Mesothelial cell of epicardium (in vitro differentiated cells): ENCODE data around the gene MRPS34. TPM values are rescaled to one million over a fixed set of nuclear protein-coding genes. Genes with fewer than 3 reads are reported as not detected.

ENCODE experiments used
- DNase-seq, 2 experiments: peaks; one replicate each; pipeline ENCODE4 v3.0.0; 2021; ENCODE audit warnings: low spot score in 2 of 2; ENCODE audit not compliant: unreplicated experiment in 2 of 2
- H3K27ac Mint-ChIP-seq: 2 replicates; pipeline ENCODE4 v1.8.0; 2021; ENCODE audit warnings: mixed read lengths
- H3K27me3 Mint-ChIP-seq: 2 replicates; pipeline ENCODE4 v1.8.0; 2021; ENCODE audit warnings: low read depth, mixed read lengths
- H3K36me3 Mint-ChIP-seq: 2 replicates; pipeline ENCODE4 v1.8.0; 2021; ENCODE audit warnings: mixed read lengths
- H3K4me1 Mint-ChIP-seq: 2 replicates; pipeline ENCODE4 v1.8.0; 2021; ENCODE audit warnings: mixed read lengths
- H3K4me3 Mint-ChIP-seq: 2 replicates; pipeline ENCODE4 v1.8.0; 2021; ENCODE audit warnings: mild to moderate bottlenecking, moderate library complexity, mixed read lengths
- H3K9me3 Mint-ChIP-seq: 2 replicates; pipeline ENCODE4 v1.8.0; 2021; ENCODE audit warnings: mixed read lengths
- CTCF ChIP-seq: fragments of 200-600 bp; sonication (generic); IDR thresholded peaks from one replicate; pipeline ENCODE4 v1.5.0; 2021; ENCODE audit warnings: antibody characterized with exemption; ENCODE audit not compliant: unreplicated experiment
- total RNA-seq: library from RNA; stranded (reverse); gene quantifications from 3 replicates; pipeline ENCODE4 v1.2.1, GENCODE V29; 2021

The MRPS34 gene
- total RNA-seq, 1 donor from 2014 or later = 62.2 TPM

- DNase-seq = no peak
- no peak for TF ChIP-seq CTCF
- H3K27ac Mint-ChIP-seq = peak overlapping the region; percentile 92
- no peak overlapping the region for H3K4me3 Mint-ChIP-seq
- peaks cover 12% of the 10 kb centered on the region for H3K4me1 Mint-ChIP-seq
- no peaks in the 10 kb centered on the region for H3K27me3 Mint-ChIP-seq
- peaks cover 6% of the 10 kb centered on the region for H3K36me3 Mint-ChIP-seq
- no peaks in the 10 kb centered on the region for H3K9me3 Mint-ChIP-seq
Observed at GRCh38 chr16:1745900-1746692, 26.8 kb downstream of the MRPS34 start.

GRCh38 chr16:1745181-1745899 is 27.6 kb downstream of the MRPS34 start:
- Mint-ChIP-seq H3K27me3 (no peaks in the 10 kb centered on the region), H3K4me1 (peaks cover 12% of the 10 kb centered on the region), H3K27ac (peak overlapping the region; percentile 92), H3K36me3 (peaks cover 6% of the 10 kb centered on the region), H3K4me3 (no peak overlapping the region), H3K9me3 (no peaks in the 10 kb centered on the region)
- DNase-seq = no peak
- no peak for TF ChIP-seq CTCF

- DNase-seq = no peak
- Mint-ChIP-seq H3K27ac (no peak overlapping the region), H3K4me3 (no peak overlapping the region), H3K27me3 (no peaks in the 10 kb centered on the region), H3K9me3 (no peaks in the 10 kb centered on the region), H3K36me3 (peaks cover 4% of the 10 kb centered on the region), H3K4me1 (peaks cover 12% of the 10 kb centered on the region)
- TF ChIP-seq CTCF = no peak
Observed at GRCh38 chr16:1744338-1744840, 28.5 kb downstream of the MRPS34 start.

GRCh38 chr16:1743376-1744337 is 29.3 kb downstream of the MRPS34 start:
- H3K4me1 Mint-ChIP-seq = peaks cover 12% of the 10 kb centered on the region
- DNase-seq = no peak
- H3K27me3 Mint-ChIP-seq = no peaks in the 10 kb centered on the region
- peaks cover 4% of the 10 kb centered on the region for H3K36me3 Mint-ChIP-seq
- TF ChIP-seq CTCF = no peak
- H3K9me3 Mint-ChIP-seq = no peaks in the 10 kb centered on the region
- H3K27ac Mint-ChIP-seq = no peak overlapping the region
- no peak overlapping the region for H3K4me3 Mint-ChIP-seq

GRCh38 chr16:1741553-1742165 is 31.3 kb downstream of the MRPS34 start:
- Mint-ChIP-seq H3K36me3 (peaks cover 4% of the 10 kb centered on the region), H3K4me1 (peaks cover 12% of the 10 kb centered on the region), H3K27ac (no peak overlapping the region), H3K9me3 (no peaks in the 10 kb centered on the region), H3K4me3 (no peak overlapping the region), H3K27me3 (no peaks in the 10 kb centered on the region)
- no peak for DNase-seq
- no peak for TF ChIP-seq CTCF
